HUES6 (cell line): ENCODE results near the gene FOLR1.
"Not testable (repeated sequence)": the region's sequence is repeated elsewhere in the genome, so short reads cannot be mapped to it uniquely, and the experiment has no call there.

Experiments
- H3K27ac ChIP-seq: 2 replicates; pipeline ENCODE4 v1.7.0; 2013; ENCODE audit warnings: low read depth, mild to moderate bottlenecking, low read length, inconsistent platforms
- H3K27me3 ChIP-seq: 2 replicates; pipeline ENCODE4 v1.6.1; 2013; ENCODE audit warnings: low read length; ENCODE audit not compliant: control insufficient read depth, insufficient read depth
- H3K36me3 ChIP-seq: 2 replicates; pipeline ENCODE4 v1.6.1; 2013; ENCODE audit warnings: low read length; ENCODE audit not compliant: control insufficient read depth, insufficient read depth
- H3K4me1 ChIP-seq: 2 replicates; pipeline ENCODE4 v1.6.1; 2013; ENCODE audit warnings: low read length; ENCODE audit not compliant: control insufficient read depth, insufficient read depth
- H3K4me3 ChIP-seq: 2 replicates; pipeline ENCODE4 v1.5.1; 2013; ENCODE audit warnings: low read depth, low read length
- H3K9ac ChIP-seq: one replicate; pipeline ENCODE4 v1.6.1; 2013; ENCODE audit warnings: mild to moderate bottlenecking, low read length
- H3K9me3 ChIP-seq: 2 replicates; pipeline ENCODE4 v1.6.1; 2013; ENCODE audit warnings: low read depth, low read length; ENCODE audit not compliant: control insufficient read depth, insufficient read depth

The FOLR1 gene

GRCh38 chr11:72188267-72188666 is 3.7 kb upstream of the FOLR1 start:
- no peaks in the 10 kb centered on the region for H3K36me3 ChIP-seq
- H3K27ac ChIP-seq, result no peak overlapping the region
- H3K27me3 ChIP-seq, result no peaks in the 10 kb centered on the region
- no peaks in the 10 kb centered on the region for H3K9me3 ChIP-seq
- no peak overlapping the region for H3K4me3 ChIP-seq
- H3K9ac ChIP-seq, result no peak overlapping the region
- peaks cover 23% of the 10 kb centered on the region; the same call in 1 of the 2 replicates for H3K4me1 ChIP-seq

GRCh38 chr11:72189455-72190250 is 2.3 kb upstream of the FOLR1 start:
- Histone ChIP-seq H3K27ac (no peak overlapping the region), H3K4me1 (peaks cover 23% of the 10 kb centered on the region; the same call in 1 of the 2 replicates), H3K4me3 (no peak overlapping the region), H3K9ac (no peak overlapping the region), H3K27me3 (no peaks in the 10 kb centered on the region), H3K36me3 (no peaks in the 10 kb centered on the region), H3K9me3 (no peaks in the 10 kb centered on the region)

- Histone ChIP-seq H3K4me1 (peaks cover 23% of the 10 kb centered on the region; the same call in 1 of the 2 replicates), H3K4me3 (no peak overlapping the region), H3K36me3 (no peaks in the 10 kb centered on the region), H3K9me3 (no peaks in the 10 kb centered on the region), H3K27me3 (no peaks in the 10 kb centered on the region), H3K27ac (no peak overlapping the region), H3K9ac (no peak overlapping the region)
Observed at GRCh38 chr11:72190631-72191071, 1.3 kb upstream of the FOLR1 start.

- no peaks in the 10 kb centered on the region for H3K27me3 ChIP-seq
- no peaks in the 10 kb centered on the region for H3K36me3 ChIP-seq
- H3K4me1 ChIP-seq, result peaks cover 10% of the 10 kb centered on the region; the same call in 1 of the 2 replicates
- no peaks in the 10 kb centered on the region for H3K9me3 ChIP-seq
- no peak overlapping the region for H3K9ac ChIP-seq
- H3K4me3 ChIP-seq, result no peak overlapping the region
- H3K27ac ChIP-seq, result no peak overlapping the region
Observed at GRCh38 chr11:72195518-72196270, 3.8 kb downstream of the FOLR1 start.

- H3K9ac ChIP-seq, H3K4me3 ChIP-seq, H3K4me1 ChIP-seq, H3K27me3 ChIP-seq, H3K27ac ChIP-seq, H3K36me3 ChIP-seq, H3K9me3 ChIP-seq: not testable (repeated sequence)
Observed at GRCh38 chr11:72201445-72201844, 9.5 kb downstream of the FOLR1 start.

GRCh38 chr11:72202571-72202970 is 10.6 kb downstream of the FOLR1 start:
- H3K9me3 ChIP-seq, result no peaks in the 10 kb centered on the region
- no peaks in the 10 kb centered on the region for H3K27me3 ChIP-seq
- H3K27ac ChIP-seq, result no peak overlapping the region
- no peak overlapping the region for H3K4me3 ChIP-seq
- H3K4me1 ChIP-seq, result no peaks in the 10 kb centered on the region
- no peak overlapping the region for H3K9ac ChIP-seq
- H3K36me3 ChIP-seq, result no peaks in the 10 kb centered on the region

- Histone ChIP-seq H3K9me3 (no peaks in the 10 kb centered on the region), H3K27me3 (no peaks in the 10 kb centered on the region), H3K4me1 (no peaks in the 10 kb centered on the region), H3K27ac (no peak overlapping the region), H3K36me3 (no peaks in the 10 kb centered on the region), H3K9ac (no peak overlapping the region), H3K4me3 (no peak overlapping the region)
Observed at GRCh38 chr11:72203163-72203562, 11.2 kb downstream of the FOLR1 start.

- no peak overlapping the region for H3K27ac ChIP-seq
Observed at GRCh38 chr11:72204886-72205285, 12.9 kb downstream of the FOLR1 start.

GRCh38 chr11:72206794-72207193 is 14.9 kb downstream of the FOLR1 start:
- not testable (repeated sequence) for H3K4me3 ChIP-seq, H3K27ac ChIP-seq, H3K9me3 ChIP-seq, H3K36me3 ChIP-seq, H3K27me3 ChIP-seq, H3K9ac ChIP-seq, H3K4me1 ChIP-seq

More at GRCh38 chr11:72204886-72205285, 12.9 kb downstream of the FOLR1 start:
- H3K27me3 ChIP-seq, result no peaks in the 10 kb centered on the region
- no peaks in the 10 kb centered on the region for H3K9me3 ChIP-seq
- no peaks in the 10 kb centered on the region for H3K36me3 ChIP-seq
- no peak overlapping the region for H3K9ac ChIP-seq
- H3K4me3 ChIP-seq, result no peak overlapping the region
- no peaks in the 10 kb centered on the region for H3K4me1 ChIP-seq

- Histone ChIP-seq H3K9me3 (no peaks in the 10 kb centered on the region), H3K27ac (no peak overlapping the region), H3K36me3 (no peaks in the 10 kb centered on the region), H3K27me3 (no peaks in the 10 kb centered on the region), H3K4me1 (no peaks in the 10 kb centered on the region), H3K9ac (no peak overlapping the region), H3K4me3 (no peak overlapping the region)
Observed at GRCh38 chr11:72208281-72208680, 16.3 kb downstream of the FOLR1 start.

GRCh38 chr11:72209101-72209500 is 17.2 kb downstream of the FOLR1 start:
- no peaks in the 10 kb centered on the region for H3K4me1 ChIP-seq
- H3K27ac ChIP-seq, result no peak overlapping the region
- no peaks in the 10 kb centered on the region for H3K36me3 ChIP-seq
- no peaks in the 10 kb centered on the region for H3K9me3 ChIP-seq
- H3K27me3 ChIP-seq, result no peaks in the 10 kb centered on the region
- H3K9ac ChIP-seq, result no peak overlapping the region
- H3K4me3 ChIP-seq, result no peak overlapping the region
